Endometrial microvascular endothelial cells (primary cell): ENCODE results near the gene ISLR. TPM values are rescaled to one million over a fixed set of nuclear protein-coding genes. Genes with fewer than 3 reads are reported as not detected.

Experiments
- in situ Hi-C: cut with HindIII; loops from 2 replicates; pipeline ENCODE4 v1.10.0; 2017; ENCODE audit warnings: low sequenced_read_pairs, low pct_unique_long_range_greater_than_20kb; ENCODE audit errors: inconsistent ontology term
- total RNA-seq: library from RNA; depleted of rRNA; stranded (reverse); fragments of >200 nt; gene quantifications from one replicate; pipeline ENCODE4 v1.2.3, GENCODE V29; 2015; ENCODE audit errors: inconsistent ontology term

The ISLR gene
- total RNA-seq, 1 donor from 2014 or later = 1.2 TPM

DNA sequence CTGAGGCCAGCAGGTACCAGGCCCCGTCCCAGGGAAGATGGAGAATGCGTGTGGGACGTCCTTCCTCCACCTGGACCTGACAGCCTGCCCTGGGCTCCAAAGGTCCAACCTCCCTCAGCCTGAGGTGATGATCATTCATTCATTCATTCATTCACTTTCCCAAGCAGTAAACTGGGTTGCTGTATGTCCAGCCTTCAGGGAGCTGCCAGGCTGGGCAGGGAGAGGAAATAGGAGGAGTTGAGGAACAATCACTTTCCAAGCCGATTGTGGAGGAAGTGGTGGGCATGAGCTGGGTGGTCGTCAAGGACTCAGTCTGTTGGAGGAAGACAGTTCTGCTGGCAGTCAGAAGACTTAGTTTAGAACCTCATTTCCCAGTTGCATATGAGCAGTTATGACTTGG is 52.4 kb downstream of the ISLR start:
- in situ Hi-C loops = no loop called here

Other genes starting within 250 kb of the ISLR start
- 0.46 TPM for gene LOXL1, start 247.2 kb upstream of the ISLR start, total RNA-seq
- 29.1 TPM for gene STOML1, start 181.4 kb upstream of the ISLR start, total RNA-seq
- gene PML, start 179.0 kb upstream of the ISLR start, total RNA-seq = 78.4 TPM
- gene GOLGA6A, start 91.2 kb upstream of the ISLR start, total RNA-seq = 0.84 TPM
- not detected for gene ISLR2, start 43.1 kb upstream of the ISLR start, total RNA-seq
- 0.56 TPM for gene STRA6, start 29.1 kb downstream of the ISLR start, total RNA-seq
- gene CCDC33, start 62.6 kb downstream of the ISLR start, total RNA-seq = not detected
- not detected for gene CYP11A1, start 193.9 kb downstream of the ISLR start, total RNA-seq